ENCODE measurements around the gene RBM4. TPM values are rescaled to one million over a fixed set of nuclear protein-coding genes. Genes with fewer than 3 reads are reported as not detected.

RBM4 gene
- total and polyA plus RNA-seq, 8 donors = 100 to 246 (median 221) TPM

DNA sequence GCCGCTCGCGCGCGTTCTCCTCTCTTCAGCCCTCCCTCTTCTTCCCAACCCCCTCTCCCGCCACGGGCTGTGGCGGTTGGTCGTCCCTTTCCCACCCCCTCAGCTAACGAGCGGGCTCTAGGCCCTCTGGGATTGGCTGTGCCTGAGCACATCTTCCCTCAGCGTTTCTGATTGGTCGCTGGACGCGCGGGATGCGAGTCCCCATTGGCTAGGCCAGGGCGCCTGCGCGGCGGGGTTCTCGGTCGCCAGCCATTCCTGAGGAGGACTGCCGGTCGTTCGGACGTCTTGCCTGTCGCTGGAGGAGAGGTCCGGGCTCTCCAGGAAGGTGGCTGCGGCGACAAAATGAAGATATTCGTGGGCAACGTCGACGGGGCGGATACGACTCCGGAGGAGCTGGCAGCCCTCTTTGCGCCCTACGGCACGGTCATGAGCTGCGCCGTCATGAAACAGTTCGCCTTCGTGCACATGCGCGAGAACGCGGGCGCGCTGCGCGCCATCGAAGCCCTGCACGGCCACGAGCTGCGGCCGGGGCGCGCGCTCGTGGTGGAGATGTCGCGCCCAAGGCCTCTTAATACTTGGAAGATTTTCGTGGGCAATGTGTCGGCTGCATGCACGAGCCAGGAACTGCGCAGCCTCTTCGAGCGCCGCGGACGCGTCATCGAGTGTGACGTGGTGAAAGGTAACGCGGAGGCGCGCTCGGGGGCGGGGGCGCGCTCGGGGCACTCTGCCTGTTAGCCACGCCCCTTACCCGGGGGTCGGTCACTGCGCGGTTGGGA is 21.9 kb upstream of the RBM4 start, which contains the start of gene RBM14:
Gene RBM14, plus strand, starts transcription at position 252 of the 776 bp plus-strand sequence. Its CDS starts 91 bp downstream, at position 343.
- intact Hi-C loops (cut with DNase I) = no loop called here
- H3K4me1 ChIP-seq = peaks cover 10 to 50% of the 10 kb centered on the region in 2 donors
- peak within 1 kb of the TSS; percentile 86 to 90 for H3K4me3 ChIP-seq
- no peak for TF ChIP-seq CTCF (IDR thresholded peaks at IDR 0.05)
- peak; percentile 95 for ATAC-seq
- H3K27me3 ChIP-seq = no peaks in the 10 kb centered on the region
- H3K27ac ChIP-seq = peak within 1 kb of the TSS; percentile 93 to 98
- DNase-seq = peak; percentile 98 to 100 (median 98)
- H3K9me3 ChIP-seq = no peaks in the 10 kb centered on the region
- H3K36me3 ChIP-seq = peaks cover 0 to 2% of the 10 kb centered on the region in 2 donors

DNA sequence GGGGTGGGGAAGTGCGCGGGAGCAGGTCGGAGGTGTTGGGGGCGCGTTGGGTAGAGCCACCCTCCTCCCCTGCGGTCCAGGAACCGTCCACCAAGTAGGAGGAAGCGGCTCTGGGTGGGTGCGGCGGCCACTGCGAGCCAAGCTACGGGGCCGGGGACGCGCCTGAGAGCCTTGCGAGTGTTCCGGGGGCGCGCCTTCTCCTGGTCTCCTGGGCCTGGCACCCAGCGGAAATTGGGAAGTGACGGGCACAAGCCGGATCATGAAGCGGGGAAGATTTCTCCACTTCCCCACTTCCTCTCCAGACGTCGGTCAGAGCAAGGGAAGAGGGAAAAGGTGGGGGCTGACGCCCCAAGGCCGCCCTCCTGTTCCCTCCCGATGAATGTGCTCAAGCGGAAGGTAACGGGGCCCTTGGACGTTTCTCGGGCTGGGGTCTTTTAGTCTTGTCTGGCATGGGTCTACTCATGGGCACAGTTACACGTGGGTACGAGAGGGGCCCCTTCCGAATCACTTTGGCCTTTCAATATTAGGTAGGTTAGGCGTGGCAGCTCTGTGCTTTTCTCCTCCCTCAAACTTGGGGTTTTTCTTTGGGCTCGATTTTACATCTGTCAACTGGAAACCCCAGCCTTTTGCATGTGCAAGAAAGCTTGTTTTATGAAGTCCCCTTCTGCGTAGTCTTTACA is 21.2 kb upstream of the RBM4 start:
- Histone ChIP-seq H3K27ac (peak overlapping the region; percentile 93 to 98), H3K27me3 (no peaks in the 10 kb centered on the region), H3K4me1 (peaks cover 10 to 58% of the 10 kb centered on the region in 2 donors), H3K9me3 (no peaks in the 10 kb centered on the region), H3K36me3 (peaks cover 0 to 8% of the 10 kb centered on the region in 2 donors), H3K4me3 (peak overlapping the region; percentile 86 to 90)
- TF ChIP-seq CTCF (IDR thresholded peaks at IDR 0.05) = no peak
- intact Hi-C loops (cut with DNase I) = no loop called here
- ATAC-seq (peak; percentile 61), DNase-seq (peak in 2 of 4 donors; percentile 86 to 93)

- DNase-seq = peak in 1 of 4 donors; percentile 49
- intact Hi-C loops (cut with DNase I) = no loop called here
- peak; percentile 1 for ATAC-seq
- H3K27ac ChIP-seq = peak overlapping the region; percentile 41 to 98
- no peak for TF ChIP-seq CTCF (IDR thresholded peaks at IDR 0.05)
- H3K4me3 ChIP-seq = peak overlapping the region; percentile 86 to 90
- H3K9me3 ChIP-seq = no peaks in the 10 kb centered on the region
- peaks cover 10 to 73% of the 10 kb centered on the region in 2 donors for H3K4me1 ChIP-seq
- H3K27me3 ChIP-seq = no peaks in the 10 kb centered on the region
- H3K36me3 ChIP-seq = peaks cover 0 to 26% of the 10 kb centered on the region in 2 donors
Observed at GRCh38 chr11:66619080-66619554, 19.4 kb upstream of the RBM4 start.

DNA sequence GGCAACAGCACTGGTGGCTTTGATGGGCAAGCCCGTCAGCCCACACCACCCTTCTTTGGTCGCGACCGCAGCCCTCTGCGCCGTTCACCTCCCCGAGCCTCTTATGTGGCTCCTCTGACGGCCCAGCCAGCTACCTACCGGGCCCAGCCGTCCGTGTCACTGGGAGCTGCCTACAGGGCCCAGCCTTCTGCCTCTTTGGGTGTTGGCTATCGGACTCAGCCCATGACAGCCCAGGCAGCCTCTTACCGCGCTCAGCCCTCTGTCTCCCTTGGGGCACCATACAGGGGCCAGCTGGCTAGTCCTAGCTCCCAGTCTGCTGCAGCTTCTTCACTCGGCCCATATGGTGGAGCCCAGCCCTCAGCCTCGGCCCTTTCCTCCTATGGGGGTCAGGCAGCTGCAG is 14.1 kb upstream of the RBM4 start:
- DNase-seq (no peak), ATAC-seq (no peak)
- Histone ChIP-seq H3K36me3 (peaks cover 0 to 80% of the 10 kb centered on the region in 2 donors), H3K9me3 (no peaks in the 10 kb centered on the region), H3K4me1 (peaks cover 0 to 60% of the 10 kb centered on the region in 2 donors), H3K27me3 (no peaks in the 10 kb centered on the region), H3K27ac (no peak overlapping the region), H3K4me3 (no peak overlapping the region)
- no peak for TF ChIP-seq CTCF (IDR thresholded peaks at IDR 0.05)
- intact Hi-C loops (cut with DNase I) = no loop called here
